NCI-H526 (cell line): Measurements from ENCODE around the gene SPECC1L.
"Not testable (repeated sequence)": the region's sequence is repeated elsewhere in the genome, so short reads cannot be mapped to it uniquely, and the experiment has no call there.

ENCODE experiments used
- DNase-seq, 2 experiments: peaks; one replicate each; lab custom pipeline; 2025; lab: John Stamatoyannopoulos, UW

Gene SPECC1L

GRCh38 chr22:24270556-24271385, at the start of gene SPECC1L:
Gene SPECC1L (plus strand): TSS chr22:24270831. CDS start chr22:24302232, 31,401 bp downstream.
- peak; percentile 68 to 90 for DNase-seq

- no peak for DNase-seq
Measured at GRCh38 chr22:24224468-24224867, 46.2 kb upstream of the SPECC1L start.

GRCh38 chr22:24225044-24225601, 45.5 kb upstream of the SPECC1L start:
- no peak for DNase-seq

GRCh38 chr22:24225951-24226350, 44.7 kb upstream of the SPECC1L start:
- DNase-seq: no peak

GRCh38 chr22:24230911-24231656, 39.5 kb upstream of the SPECC1L start:
- DNase-seq: peak in 1 of 2 experiments; percentile 14

- DNase-seq: no peak
Measured at GRCh38 chr22:24231706-24232105, 38.9 kb upstream of the SPECC1L start.

- no peak for DNase-seq
Measured at GRCh38 chr22:24232124-24232523, 38.5 kb upstream of the SPECC1L start.

- no peak for DNase-seq
Measured at GRCh38 chr22:24232725-24233124, 37.9 kb upstream of the SPECC1L start.

- no peak for DNase-seq
Measured at GRCh38 chr22:24233235-24233634, 37.4 kb upstream of the SPECC1L start.

- DNase-seq: no peak
Measured at GRCh38 chr22:24233816-24234215, 36.8 kb upstream of the SPECC1L start.

- no peak for DNase-seq
Measured at GRCh38 chr22:24235315-24235714, 35.3 kb upstream of the SPECC1L start.

- DNase-seq: no peak
Measured at GRCh38 chr22:24236656-24237055, 34.0 kb upstream of the SPECC1L start.

- DNase-seq: not testable (repeated sequence)
Measured at GRCh38 chr22:24238101-24238694, 32.4 kb upstream of the SPECC1L start.

- DNase-seq: no peak
Measured at GRCh38 chr22:24240381-24240780, 30.2 kb upstream of the SPECC1L start.

GRCh38 chr22:24240985-24241692, 29.5 kb upstream of the SPECC1L start:
- DNase-seq: not testable (repeated sequence)

GRCh38 chr22:24243417-24243816, 27.2 kb upstream of the SPECC1L start:
- DNase-seq: not testable (repeated sequence)

- no peak for DNase-seq
Measured at GRCh38 chr22:24244144-24244787, 26.4 kb upstream of the SPECC1L start.

GRCh38 chr22:24245030-24245431, 25.6 kb upstream of the SPECC1L start, which contains the start of gene GGT5:
Gene GGT5 (minus strand): TSS chr22:24245082. CDS start chr22:24244725, 357 bp downstream.
- not testable (repeated sequence) for DNase-seq

- not testable (repeated sequence) for DNase-seq
Measured at GRCh38 chr22:24245584-24246561, 24.8 kb upstream of the SPECC1L start.

- DNase-seq: no peak
Measured at GRCh38 chr22:24247011-24247507, 23.6 kb upstream of the SPECC1L start.
